Esophagus mucosa (tissue), 1 donor: ENCODE results near the gene FILIP1L. TPM values are rescaled to one million over a fixed set of nuclear protein-coding genes. Genes with fewer than 3 reads are reported as not detected.
"Not testable (repeated sequence)": the region's sequence is repeated elsewhere in the genome, so short reads cannot be mapped to it uniquely, and the experiment has no call there.

Experiments used
- ATAC-seq: fragments of 200-7000 bp; cut with Tn5 transposase; one replicate; pipeline ENCODE4 v1.9.1; 2020
- total RNA-seq: library from RNA; stranded (reverse); gene quantifications from one replicate; pipeline ENCODE4 v1.2.4, GENCODE V29; 2023
- donor health status: DM: yes; HTN: yes; CAD: no.

Gene FILIP1L
- total RNA-seq, 1 donor from 2014 or later, result 2.3 TPM

- ATAC-seq, result no peak
Measured at GRCh38 chr3:100073049-100073713, 41.1 kb downstream of the FILIP1L start.

- no peak for ATAC-seq
Measured at GRCh38 chr3:100072326-100073048, 41.8 kb downstream of the FILIP1L start.

- no peak for ATAC-seq
Measured at GRCh38 chr3:100069472-100069871, 44.8 kb downstream of the FILIP1L start.

- ATAC-seq, result peak; percentile 92
Measured at GRCh38 chr3:100068826-100069225, 45.5 kb downstream of the FILIP1L start.

GRCh38 chr3:100067589-100067988 lies 46.7 kb downstream of the FILIP1L start:
- ATAC-seq, result no peak

DNA sequence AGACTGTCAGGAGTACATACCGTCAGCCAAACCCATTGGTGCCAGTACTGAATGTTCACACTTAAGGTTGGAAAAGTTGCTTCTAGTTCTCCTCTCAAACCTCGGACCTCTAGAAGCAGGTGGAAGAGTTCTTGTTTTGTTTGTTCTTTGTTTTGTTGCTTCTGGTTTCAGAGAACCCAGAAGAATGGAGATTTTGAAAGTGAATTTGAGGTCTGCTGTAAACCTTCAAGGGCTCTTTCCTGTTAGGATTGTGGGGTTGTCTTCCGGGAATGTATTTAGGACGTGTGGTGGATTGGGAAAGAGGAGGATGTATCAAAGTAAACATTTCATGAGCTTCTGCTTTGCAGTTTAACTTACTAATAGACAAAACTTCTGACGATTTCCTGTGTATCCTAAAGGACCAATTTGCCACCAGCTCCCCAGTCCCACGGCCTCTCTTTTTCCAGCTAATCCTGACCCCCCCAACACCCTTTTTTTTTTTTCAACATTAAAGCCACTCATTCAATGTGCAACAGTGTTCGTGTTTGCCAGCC lies 50.3 kb downstream of the FILIP1L start:
- ATAC-seq, result no peak

DNA sequence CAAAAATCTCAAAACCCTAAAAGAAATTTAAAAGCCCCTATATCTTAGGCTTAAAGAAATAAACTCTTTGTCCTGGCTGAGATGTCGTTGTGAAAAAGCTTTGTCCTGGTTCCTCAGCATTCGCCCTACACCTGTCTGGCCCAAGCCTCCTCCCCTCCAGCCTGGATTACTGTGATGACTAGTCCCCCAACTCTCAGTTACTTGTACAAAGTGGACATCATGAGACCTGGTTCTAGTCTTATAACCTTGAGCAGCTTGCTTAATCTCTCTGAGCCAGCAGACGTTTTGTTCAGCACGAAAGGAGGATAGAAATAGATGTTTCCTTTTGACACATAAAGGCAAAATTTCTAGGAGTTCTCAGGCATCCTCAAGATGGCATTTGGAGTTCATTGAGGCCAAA lies 51.6 kb downstream of the FILIP1L start:
- ATAC-seq, result no peak

- no peak for ATAC-seq
Measured at GRCh38 chr3:100060685-100061484, 53.4 kb downstream of the FILIP1L start.

- ATAC-seq, result no peak
Measured at GRCh38 chr3:100059472-100059871, 54.8 kb downstream of the FILIP1L start.

GRCh38 chr3:100057716-100058575 lies 56.4 kb downstream of the FILIP1L start:
- ATAC-seq, result peak; percentile 60

DNA sequence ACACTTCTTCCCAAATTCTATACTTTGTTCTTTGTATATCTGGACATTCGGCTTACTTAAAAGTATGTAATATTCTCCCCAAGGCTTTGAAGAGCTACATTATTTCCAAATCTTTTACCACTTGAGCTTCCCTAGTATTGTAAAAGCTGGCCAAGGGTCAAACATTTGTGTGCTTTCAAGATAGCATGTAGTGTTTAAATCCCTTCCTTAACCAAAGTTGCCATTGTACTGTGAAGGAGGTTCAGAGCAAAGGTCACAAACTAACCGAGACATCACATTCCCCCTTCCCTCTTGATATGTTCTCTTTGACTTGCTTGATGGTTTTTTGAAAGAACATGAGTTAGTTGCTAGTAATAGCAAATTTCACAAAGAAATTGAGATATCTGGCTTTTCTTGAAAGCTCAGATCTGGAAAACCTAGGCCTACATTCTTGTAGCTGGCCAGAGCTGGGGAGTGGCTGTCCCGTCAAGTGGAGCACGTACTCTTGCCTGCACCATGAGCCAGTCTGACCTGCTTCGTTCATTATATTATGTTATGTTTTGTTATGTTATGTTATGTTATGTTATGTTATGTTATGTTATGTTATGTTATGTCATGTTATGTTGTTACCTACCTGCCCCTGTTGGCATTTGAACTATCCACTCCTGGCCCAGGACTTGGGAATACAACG lies 60.2 kb downstream of the FILIP1L start:
- peak; percentile 69 for ATAC-seq

- not testable (repeated sequence) for ATAC-seq
Measured at GRCh38 chr3:100051513-100051912, 62.8 kb downstream of the FILIP1L start.

DNA sequence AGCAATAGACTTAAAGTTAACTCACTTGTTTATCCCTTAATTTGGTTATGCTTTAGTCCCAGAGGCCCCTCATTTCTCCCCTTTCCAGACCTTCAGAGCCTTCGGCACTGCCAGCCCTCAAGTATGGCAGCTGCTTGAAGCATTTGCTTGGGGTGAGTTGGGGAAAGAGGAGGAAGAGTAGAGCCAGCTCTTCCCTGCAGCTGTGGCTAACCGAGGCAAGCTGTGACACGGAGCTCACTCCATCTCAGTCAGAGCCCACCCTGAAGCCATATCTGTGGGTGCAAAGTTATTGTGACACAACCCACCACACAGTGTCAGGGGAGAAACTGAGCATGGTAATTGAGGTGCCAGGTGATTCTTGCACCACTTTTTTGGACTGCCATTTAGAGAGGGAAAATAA lies 66.1 kb downstream of the FILIP1L start:
- ATAC-seq, result peak; percentile 12

GRCh38 chr3:100047455-100048141 lies 66.7 kb downstream of the FILIP1L start:
- ATAC-seq, result peak; percentile 81

GRCh38 chr3:100046986-100047385 lies 67.3 kb downstream of the FILIP1L start:
- ATAC-seq, result no peak

DNA sequence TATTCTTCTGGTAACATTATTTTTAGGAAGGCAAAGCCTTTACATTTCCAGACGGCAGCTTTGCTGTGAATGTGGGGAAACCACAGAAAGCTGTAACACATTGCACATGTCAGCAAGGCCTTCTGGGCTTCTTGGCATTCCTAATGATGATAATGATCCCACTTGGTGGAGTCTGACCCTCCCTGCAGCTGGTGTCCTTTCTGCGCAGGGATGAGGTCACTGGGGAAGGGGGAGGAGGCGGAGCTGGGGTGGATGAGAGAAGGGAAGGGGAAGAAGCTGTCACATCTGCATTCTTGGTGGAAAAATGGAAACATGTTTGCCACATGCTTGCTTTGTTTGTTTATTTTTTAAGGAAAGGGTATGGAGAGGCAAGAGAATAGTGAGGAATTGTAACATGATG lies 68.6 kb downstream of the FILIP1L start:
- ATAC-seq, result no peak

- ATAC-seq, result peak; percentile 35
Measured at GRCh38 chr3:100044369-100044768, 69.9 kb downstream of the FILIP1L start.

DNA sequence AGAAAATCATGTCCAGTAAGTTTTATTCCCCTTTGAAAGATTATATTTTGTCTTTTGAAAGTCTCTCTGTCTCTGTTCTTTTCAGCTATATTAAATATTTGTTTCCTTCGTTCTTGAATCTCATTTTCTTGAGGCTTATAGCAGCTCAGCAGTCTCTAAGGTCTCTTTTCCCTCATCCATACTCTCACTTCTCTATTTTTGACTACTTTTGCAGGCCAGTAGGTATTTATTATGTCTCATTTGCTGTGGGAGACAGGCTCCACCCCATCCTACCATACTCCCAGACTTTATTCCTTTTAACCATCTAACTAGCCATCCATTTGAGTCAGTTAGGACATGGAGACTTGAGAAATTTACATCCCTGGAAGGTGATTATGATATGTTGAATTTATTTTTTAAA lies 71.0 kb downstream of the FILIP1L start:
- no peak for ATAC-seq

DNA sequence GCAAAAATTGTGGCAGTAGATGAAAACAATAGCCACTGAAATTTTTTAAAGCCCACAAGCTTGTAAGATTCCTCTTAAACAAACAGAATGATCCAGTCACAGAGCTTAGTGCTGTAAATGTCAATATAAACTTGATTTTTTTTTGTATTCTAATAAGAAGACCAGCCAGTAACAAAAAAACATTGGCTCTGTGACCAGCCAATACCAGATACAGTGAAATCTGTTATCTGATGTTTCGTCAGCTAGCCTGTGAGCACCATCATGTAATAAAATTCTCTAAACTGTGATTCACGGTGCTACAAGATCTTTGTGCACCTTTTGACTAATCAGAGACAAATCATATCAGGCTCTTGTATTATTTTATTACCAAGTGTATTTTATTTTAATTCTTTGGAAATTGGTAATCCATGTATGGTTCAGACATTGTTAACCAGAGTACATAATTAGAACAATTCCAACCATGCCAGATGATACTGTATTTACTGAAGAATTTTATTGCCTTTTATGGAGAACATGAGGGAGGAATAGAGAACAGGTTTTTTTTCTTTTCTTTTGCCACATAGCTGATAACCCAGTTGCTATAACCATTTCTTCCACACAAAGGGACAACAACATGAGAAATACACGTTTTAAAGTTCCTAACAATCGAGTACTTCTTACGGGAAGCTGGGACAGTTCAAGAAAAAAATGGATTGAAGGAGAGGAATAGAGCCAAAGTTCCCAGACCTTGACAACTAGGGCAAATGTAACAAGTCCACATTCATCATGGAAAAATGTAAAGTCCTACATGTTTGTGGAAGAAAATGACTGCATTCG lies 71.9 kb downstream of the FILIP1L start:
- ATAC-seq, result no peak

DNA sequence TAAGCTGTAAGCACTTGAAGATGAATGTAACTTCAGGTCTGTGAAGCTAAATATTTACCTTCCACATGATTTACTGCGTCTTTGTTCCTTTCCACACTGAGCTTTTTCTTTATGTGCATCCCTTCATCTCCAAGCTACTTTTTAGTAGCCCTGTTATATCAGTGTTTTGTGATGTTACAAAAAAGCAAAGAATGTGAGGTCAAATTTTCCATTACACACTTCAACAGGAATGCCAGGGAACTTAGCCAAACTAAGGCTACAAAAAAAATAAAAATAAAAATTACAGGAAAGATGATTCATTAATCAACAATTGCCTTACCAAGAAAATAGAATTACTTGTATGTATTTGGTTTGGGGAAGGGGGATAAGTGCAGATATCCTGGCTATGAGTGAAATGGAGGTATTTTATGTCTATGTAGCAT lies 73.0 kb downstream of the FILIP1L start:
- no peak for ATAC-seq
